ENCODE measurements around the gene ZSWIM6.
"Not testable (repeated sequence)": the region's sequence is repeated elsewhere in the genome, so short reads cannot be mapped to it uniquely, and the experiment has no call there.

Gene ZSWIM6

DNA sequence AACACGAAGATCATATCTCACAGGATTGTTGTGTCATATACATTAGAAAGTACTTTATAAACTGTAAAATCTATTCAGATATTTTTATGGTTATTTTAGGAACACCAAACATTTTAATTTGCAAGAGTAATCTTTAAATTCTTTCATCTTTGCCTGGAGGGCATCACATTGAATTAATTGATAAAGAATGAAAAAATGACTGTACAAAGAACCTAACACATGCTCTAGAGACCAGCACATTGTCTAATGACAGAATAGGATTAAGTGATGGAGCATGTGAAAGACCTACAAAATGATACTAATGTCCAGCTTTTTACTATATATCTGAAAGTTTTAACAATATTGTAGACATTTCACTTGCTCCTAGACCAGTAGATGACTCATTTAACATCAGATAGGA, 88.0 kb downstream of the ZSWIM6 start:
- H3K4me3 ChIP-seq: no peak overlapping the region
- H3K27ac ChIP-seq: no peak overlapping the region

DNA sequence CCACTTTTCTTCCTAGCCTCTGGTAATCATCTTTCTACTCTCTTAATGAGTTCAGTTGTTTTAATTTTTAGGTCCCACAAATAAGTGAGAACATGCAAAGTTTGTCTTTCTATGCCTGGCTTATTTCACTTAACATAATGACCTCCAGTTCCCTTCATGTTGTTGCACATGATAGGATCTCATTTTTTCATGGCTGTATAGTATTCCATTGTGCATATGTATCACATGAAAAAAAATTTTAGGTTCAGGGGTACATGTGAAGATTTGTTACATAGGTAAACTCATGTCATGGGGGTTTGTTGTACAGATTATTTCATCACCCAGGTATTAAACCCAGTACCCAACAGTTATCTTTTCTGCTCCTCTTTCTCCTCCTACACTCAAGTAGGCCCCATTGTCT, 89.2 kb downstream of the ZSWIM6 start:
- H3K4me3 ChIP-seq, H3K27ac ChIP-seq: not testable (repeated sequence)

DNA sequence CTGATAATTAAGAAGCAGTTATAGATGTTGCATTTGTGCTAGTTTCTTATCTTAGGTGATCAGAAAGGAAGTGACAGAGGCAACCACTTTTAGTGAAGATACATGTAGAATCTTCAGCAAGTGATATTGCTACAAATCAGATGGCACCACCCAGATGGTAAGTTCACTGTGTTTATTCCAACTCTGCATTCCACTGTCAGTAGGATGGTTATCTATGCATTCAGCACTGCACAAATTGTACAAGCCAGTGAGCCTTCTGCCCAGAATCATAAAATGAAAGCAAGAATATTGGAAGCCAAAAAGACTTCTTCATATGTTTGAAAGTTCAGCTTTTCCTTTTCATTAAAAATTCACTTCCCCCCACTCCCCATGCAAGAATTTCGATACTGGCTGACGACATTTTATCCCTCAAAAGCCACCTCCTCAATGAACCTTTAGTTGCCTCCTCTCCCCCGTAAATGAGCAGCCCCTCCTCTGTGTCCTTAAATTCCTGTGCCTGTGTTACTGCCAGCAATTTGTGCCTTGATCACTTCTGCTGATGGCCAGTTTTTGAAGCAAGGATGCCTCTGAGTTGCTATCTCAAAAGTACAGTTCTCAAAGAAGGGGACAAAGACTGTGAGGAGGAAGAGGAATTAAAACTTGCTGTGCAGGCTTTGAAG, 91.6 kb downstream of the ZSWIM6 start:
- Histone ChIP-seq H3K4me3 (no peak overlapping the region), H3K27ac (no peak overlapping the region)

DNA sequence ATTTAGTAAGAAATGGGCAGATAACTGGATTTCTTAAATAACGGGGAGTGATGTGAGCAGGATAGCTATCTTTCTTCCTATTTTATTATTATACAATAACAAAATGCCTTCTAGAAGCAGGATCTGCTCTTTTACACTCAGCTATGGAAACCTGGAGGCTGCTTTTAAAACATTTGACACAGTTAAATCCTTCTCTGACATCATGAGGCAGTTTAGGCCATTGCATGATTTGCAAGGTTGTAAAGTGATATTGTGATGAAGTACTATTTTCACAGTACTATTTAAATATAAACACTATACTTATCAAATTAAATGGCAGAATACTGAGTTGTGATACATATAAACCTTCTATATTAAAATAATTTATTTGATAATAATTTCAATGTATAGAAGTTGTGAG, 93.9 kb downstream of the ZSWIM6 start:
- H3K27ac ChIP-seq: no peak overlapping the region
- H3K4me3 ChIP-seq: no peak overlapping the region

DNA sequence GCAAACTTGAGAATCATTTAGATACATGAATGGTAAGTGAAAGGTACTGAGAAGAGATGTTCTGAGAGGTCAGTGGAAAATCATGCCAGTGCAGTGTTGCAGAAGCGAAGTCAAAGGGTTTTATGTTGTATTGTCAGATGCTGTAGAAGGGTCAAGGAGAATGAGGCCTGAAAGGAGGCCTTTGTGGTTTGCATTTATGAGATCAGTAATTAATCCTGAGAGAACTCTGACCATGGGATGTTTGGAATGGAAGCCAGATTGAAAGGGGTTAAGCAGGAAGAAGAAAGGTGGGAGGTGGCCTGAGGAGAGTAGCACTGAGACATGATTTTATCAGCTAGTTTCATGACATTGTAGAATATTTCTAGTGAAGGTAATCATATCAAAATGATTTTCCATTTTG, 97.8 kb downstream of the ZSWIM6 start:
- Histone ChIP-seq H3K27ac (no peak overlapping the region), H3K4me3 (no peak overlapping the region)

- H3K4me3 ChIP-seq: no peak overlapping the region
- peak overlapping the region in 2 of 21 experiments; percentile 3 to 37 for H3K27ac ChIP-seq
Observed at GRCh38 chr5:61431923-61432620, 100.0 kb downstream of the ZSWIM6 start.

- Histone ChIP-seq H3K27ac (no peak overlapping the region), H3K4me3 (no peak overlapping the region)
Observed at GRCh38 chr5:61435368-61435767, 103.3 kb downstream of the ZSWIM6 start.

- H3K27ac ChIP-seq: no peak overlapping the region
- no peak overlapping the region for H3K4me3 ChIP-seq
Observed at GRCh38 chr5:61438298-61438970, 106.4 kb downstream of the ZSWIM6 start.

DNA sequence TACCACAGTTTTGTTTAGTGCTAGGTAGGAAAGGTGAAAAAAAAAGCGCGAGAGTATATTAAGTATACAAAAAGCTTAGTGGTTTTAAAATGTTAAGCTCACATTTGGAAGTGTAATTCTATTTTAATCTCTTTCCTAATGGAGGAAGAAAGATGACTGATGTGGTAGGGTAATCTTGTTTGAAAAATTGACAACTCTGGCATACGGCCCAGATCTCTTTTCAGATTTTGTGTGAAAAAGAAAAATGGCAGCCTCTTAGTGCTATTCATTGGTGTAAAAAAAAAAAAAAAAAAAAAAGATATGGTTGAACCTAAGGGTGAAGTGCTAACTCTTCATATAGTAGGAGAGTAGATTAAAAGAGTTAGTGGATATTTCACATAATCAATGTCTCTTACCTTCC, 108.0 kb downstream of the ZSWIM6 start:
- Histone ChIP-seq H3K4me3 (no peak overlapping the region), H3K27ac (no peak overlapping the region)

DNA sequence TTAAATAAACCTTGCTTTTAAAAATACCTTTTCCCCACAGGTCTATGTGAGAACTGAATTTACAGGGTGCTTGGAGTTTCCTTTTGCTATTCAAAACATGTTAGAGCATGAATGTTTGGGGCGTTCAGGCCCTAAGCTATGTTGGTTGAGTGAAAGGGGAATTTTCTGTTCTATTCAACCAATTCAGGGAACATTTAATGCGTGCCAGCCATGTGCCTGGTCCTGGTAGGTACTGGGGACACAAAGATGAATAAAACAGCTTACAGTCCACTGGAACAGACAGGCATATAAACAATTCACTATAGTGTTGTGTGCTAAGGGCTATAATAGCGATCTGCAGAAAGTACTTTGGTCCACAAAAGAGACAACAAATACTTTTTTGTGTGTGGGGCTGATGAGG, 108.5 kb downstream of the ZSWIM6 start:
- peak overlapping the region in 1 of 21 experiments; percentile 26 for H3K27ac ChIP-seq
- H3K4me3 ChIP-seq: no peak overlapping the region

- H3K27ac ChIP-seq: no peak overlapping the region
- no peak overlapping the region for H3K4me3 ChIP-seq
Observed at GRCh38 chr5:61441742-61442141, 109.7 kb downstream of the ZSWIM6 start.

DNA sequence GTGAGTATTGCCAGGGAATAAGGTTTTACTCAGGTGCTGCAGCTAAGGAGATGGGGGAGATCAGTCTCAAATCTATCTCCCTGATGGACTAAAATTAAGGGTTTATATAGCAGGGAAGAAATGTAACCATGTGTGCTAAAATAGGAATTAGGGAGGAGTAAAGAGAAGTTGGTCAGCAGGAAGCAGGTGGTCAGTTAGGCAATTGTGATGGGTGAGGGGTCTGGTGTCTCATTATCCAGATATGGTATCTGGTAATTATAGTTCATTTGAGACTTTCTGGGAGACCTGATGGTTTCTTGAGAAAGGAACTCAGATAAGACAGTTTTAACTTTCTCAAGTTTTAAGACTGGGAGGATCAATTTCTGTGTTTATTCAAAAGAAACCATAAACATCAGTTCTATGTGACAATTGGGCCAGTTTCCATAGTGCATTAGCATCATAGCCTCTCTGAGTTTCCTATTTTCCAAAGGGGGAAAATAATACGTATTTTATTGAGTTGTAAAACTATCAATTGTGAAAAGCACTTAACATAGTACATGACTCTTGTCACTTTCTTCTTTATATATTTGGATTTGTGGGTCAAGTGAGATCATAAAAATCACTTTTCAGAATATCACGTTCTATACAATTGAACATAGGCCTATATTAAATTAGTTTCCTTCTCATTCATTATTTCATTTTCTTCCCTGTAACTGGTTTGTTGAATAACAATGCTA, 115.9 kb downstream of the ZSWIM6 start:
- no peak overlapping the region for H3K4me3 ChIP-seq
- H3K27ac ChIP-seq: no peak overlapping the region

- no peak overlapping the region for H3K4me3 ChIP-seq
- peak overlapping the region in 19 of 21 experiments; percentile 25 to 83 (median 65) for H3K27ac ChIP-seq
Observed at GRCh38 chr5:61449804-61450492, 117.9 kb downstream of the ZSWIM6 start.

GRCh38 chr5:61450493-61451279, 118.6 kb downstream of the ZSWIM6 start:
- Histone ChIP-seq H3K27ac (peak overlapping the region in 16 of 21 experiments; percentile 11 to 83 (median 62)), H3K4me3 (no peak overlapping the region)

GRCh38 chr5:61455179-61456006, 123.3 kb downstream of the ZSWIM6 start:
- Histone ChIP-seq H3K4me3 (no peak overlapping the region), H3K27ac (no peak overlapping the region)

DNA sequence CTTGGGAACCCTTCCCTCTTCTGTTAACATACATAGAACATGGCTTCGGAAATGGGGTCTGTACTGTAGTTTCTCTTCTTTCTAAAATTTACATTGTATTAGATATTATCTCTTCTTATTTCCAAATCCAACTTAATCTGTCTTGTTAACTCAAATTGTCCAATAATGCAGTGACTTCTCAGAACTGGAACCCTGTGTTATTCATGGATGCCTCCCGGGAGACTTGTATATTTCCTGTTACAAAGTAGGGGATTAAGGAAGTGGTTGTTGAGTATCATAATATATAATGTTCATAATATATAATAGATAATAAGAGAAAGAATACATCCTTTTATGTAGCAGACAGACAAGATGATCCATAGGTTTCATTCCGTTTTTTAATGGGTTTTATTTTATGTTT, 128.4 kb downstream of the ZSWIM6 start:
- no peak overlapping the region for H3K27ac ChIP-seq
- no peak overlapping the region for H3K4me3 ChIP-seq

- Histone ChIP-seq H3K4me3 (no peak overlapping the region), H3K27ac (no peak overlapping the region)
Observed at GRCh38 chr5:61461417-61461816, 129.4 kb downstream of the ZSWIM6 start.

GRCh38 chr5:61461926-61462325, 129.9 kb downstream of the ZSWIM6 start:
- Histone ChIP-seq H3K4me3 (no peak overlapping the region), H3K27ac (no peak overlapping the region)
